ENCODE measurements around the gene DNAH2.

The DNAH2 gene, protein sequence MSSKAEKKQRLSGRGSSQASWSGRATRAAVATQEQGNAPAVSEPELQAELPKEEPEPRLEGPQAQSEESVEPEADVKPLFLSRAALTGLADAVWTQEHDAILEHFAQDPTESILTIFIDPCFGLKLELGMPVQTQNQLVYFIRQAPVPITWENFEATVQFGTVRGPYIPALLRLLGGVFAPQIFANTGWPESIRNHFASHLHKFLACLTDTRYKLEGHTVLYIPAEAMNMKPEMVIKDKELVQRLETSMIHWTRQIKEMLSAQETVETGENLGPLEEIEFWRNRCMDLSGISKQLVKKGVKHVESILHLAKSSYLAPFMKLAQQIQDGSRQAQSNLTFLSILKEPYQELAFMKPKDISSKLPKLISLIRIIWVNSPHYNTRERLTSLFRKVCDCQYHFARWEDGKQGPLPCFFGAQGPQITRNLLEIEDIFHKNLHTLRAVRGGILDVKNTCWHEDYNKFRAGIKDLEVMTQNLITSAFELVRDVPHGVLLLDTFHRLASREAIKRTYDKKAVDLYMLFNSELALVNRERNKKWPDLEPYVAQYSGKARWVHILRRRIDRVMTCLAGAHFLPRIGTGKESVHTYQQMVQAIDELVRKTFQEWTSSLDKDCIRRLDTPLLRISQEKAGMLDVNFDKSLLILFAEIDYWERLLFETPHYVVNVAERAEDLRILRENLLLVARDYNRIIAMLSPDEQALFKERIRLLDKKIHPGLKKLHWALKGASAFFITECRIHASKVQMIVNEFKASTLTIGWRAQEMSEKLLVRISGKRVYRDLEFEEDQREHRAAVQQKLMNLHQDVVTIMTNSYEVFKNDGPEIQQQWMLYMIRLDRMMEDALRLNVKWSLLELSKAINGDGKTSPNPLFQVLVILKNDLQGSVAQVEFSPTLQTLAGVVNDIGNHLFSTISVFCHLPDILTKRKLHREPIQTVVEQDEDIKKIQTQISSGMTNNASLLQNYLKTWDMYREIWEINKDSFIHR (N-terminal part only)

DNA sequence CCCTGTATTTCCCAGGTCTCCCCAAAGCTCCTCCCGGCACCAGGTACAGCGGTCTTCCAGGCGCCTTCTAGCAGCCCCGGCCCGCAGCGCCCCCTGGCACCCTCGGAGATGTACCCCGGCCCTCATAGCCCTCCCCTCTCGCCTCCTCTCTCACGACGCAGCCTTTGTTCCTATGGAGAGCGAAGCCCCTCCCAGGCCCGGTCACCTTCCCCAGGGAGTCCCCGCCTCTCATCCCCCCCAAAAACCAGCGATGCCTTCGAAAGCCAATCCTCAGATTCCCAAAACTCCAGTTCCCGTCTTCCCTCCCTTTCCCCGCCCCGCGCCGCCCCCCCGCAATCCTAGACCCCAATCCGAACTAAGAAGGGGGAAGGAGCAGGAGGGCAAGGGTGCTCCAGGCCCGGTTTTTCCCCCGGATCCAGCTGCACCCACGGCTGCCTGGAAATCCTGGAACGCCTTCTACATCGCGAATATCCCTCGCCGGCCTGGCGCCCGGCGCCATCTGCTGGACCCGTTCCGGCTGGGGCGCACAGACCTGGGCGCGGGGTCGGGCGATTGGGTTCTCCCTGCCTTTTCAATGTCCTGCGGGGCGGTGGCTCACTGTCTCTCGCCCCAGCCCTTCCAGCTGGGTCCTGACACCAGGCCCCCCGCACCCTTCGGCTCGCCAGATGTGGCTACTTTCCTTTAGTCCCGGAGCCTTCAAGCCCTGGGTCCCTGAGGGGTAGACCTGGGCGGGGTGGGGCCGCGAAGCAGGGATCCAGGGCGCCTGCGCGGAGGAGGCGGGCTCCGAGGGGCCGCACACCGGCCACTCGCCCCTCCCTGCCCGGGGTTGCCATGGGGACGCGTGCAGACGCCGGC, at the start of gene DNAH2:
DNAH2 (plus strand) TSS at position 844 of the 855 bp plus-strand sequence. CDS start 1,991 bp downstream, outside the sequence.
- DNase-seq, result peak; percentile 7

DNA sequence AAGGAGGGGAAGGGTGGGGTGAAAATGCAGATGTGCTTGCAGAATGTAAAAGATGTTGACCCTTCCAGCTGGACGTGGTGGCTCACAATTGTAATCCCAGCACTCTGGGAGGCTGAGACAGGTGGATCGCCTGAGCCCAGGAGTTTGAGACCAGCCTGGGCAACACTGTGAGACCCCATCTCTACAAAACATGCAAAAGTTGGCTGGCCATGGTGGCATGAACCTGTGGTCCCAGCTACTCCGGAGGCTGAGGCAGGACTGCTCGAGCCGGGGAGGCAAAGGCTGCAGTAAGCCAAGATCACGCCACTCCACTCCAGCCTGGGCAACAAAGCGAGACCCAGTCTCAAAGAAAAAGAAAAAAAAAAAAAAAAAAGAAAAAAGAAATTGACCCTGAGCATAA, 49.1 kb upstream of the DNAH2 start:
- no peak for DNase-seq

DNA sequence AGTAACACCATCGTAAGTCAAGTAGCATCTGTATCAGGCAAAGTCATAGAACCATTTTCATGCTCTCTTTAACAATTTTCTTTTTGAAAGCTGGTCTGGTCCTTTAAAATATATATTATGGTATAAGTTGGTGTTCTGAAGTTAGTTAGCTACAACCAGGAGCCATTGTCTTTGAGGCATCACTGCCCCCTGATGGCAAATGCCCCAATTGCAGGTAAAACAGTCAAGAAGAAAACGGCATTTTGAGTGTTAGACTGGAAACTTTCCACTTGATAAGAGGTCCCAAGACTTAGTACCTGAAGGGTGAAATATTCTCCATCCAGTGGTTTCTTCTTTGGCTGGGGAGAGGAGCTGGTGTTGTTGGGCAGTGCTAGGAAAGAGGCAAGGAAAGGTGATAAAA, 44.3 kb upstream of the DNAH2 start:
- DNase-seq, result no peak

DNA sequence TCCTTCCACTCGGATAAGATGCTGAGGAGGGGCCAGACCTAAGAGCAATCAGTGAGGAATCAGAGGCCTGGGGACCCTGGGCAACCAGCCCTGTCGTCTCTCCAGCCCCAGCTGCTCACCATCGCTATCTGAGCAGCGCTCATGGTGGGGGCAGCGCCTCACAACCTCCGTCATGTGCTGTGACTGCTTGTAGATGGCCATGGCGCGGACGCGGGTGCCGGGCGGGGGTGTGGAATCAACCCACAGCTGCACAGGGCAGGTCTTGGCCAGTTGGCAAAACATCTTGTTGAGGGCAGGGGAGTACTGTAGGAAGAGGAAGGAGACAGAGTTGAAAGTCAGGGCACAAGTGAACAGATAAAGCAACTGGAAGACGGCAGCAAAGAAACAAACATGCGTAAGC, 42.6 kb upstream of the DNAH2 start:
- no peak for DNase-seq

DNA sequence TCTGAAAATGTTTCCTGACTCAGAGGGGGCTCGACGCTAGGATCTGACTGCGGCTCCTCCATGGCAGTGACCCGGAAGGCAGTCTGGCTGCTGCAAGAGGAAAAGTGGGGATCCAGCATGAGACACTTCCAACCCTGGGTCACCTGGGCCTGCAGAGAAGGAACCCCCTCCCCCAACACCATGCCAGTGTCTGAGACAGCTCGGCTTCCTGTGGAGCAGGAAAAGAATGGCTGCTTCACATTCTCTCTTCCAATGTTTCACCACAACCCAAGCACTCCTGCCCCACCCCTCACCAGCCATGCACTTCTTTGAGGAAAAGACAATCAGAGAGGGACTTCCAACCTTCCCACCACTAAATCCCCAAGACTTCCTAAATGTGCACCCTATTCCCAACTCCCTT, 41.0 kb upstream of the DNAH2 start:
- DNase-seq, result no peak

- no peak for DNase-seq
Measured at GRCh38 chr17:7677388-7678067, 40.0 kb upstream of the DNAH2 start.

GRCh38 chr17:7684851-7685532, 32.6 kb upstream of the DNAH2 start:
- DNase-seq, result no peak

GRCh38 chr17:7685533-7686221, 31.9 kb upstream of the DNAH2 start:
- DNase-seq, result peak; percentile 85

DNA sequence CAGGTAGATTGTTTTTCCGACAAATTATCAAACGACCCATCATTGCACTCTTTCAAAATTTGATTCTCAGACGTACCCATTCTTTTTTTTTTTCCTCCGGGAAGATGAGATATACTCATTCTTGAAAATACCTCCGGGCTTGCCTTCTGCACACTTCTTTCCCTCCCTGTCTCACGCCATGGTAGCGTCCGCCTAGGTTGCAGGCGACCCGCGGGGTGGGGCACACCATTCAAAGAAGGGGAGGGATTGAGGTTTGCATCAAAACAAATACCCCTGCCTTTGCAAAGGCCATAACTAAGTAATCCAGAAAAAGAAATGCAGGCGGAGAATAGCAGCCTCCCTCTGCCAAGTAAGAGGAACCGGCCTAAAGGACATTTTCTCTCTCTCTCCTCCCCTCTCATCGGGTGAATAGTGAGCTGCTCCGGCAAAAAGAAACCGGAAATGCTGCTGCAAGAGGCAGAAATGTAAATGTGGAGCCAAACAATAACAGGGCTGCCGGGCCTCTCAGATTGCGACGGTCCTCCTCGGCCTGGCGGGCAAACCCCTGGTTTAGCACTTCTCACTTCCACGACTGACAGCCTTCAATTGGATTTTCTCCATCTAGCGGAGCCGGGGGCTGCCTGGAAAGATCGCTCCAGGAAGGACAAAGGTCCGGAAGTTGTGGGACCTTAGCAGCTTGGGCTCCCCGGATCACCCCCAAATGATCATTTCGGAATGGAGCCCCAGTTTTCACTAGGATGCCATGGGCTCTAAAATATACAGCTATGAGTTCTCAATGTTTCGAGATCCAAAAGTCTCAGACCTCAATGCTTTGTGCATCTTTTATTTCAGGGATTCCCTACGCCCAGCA, 31.1 kb upstream of the DNAH2 start:
- DNase-seq, result peak; percentile 72

- peak; percentile 82 for DNase-seq
Measured at GRCh38 chr17:7687072-7687907, 30.3 kb upstream of the DNAH2 start, which contains the start of gene TP53. TP53 (minus strand) TSS chr17:7687490; CDS start chr17:7676594, 10,896 bp downstream.

DNA sequence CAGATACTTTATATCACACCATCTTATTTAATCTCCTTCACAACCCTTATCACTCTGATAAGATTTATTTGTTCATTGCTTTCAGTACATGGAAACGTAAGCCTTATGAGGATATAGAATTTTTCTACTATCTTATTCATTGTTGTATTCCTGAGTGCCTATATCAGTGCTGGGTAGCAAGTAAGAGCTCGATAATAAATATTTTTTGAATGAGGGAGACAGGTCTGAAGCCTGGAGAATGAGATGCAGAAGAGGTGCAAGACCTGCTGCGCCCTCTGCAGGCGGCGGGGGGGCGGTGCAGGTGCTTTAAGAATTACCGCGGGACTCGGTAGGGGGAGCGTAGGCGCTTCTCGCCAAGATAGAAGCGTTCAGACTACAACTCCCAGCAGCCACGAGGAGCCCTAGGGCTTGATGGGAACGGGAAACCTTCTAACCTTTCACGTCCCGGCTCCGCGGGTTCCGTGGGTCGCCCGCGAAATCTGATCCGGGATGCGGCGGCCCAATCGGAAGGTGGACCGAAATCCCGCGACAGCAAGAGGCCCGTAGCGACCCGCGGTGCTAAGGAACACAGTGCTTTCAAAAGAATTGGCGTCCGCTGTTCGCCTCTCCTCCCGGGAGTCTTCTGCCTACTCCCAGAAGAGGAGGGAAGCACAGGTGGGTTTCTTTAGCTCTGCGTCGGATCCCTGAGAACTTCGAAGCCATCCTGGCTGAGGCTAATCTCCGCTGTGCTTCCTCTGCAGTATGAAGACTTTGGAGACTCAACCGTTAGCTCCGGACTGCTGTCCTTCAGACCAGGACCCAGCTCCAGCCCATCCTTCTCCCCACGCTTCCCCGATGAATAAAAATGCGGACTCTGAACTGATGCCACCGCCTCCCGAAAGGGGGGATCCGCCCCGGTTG, 29.4 kb upstream of the DNAH2 start, which contains the start of gene WRAP53:
WRAP53 (plus strand) TSS at position 570 of the 900 bp plus-strand sequence; CDS start at position 742, 172 bp downstream.
- peak; percentile 94 for DNase-seq

DNA sequence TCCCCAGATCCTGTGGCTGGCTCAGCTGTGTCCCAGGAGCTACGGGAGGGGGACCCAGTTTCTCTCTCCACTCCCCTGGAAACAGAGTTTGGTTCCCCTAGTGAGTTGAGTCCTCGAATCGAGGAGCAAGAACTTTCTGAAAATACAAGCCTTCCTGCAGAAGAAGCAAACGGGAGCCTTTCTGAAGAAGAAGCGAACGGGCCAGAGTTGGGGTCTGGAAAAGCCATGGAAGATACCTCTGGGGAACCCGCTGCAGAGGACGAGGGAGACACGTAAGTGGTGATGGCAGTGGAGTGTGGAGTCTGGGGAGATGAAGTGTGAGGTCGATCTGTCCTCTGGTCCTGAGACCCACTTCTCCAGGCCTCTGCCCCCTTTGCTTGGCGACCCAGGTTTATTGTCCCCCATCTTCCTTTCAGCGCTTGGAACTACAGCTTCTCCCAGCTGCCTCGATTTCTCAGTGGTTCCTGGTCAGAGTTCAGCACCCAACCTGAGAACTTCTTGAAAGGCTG, 28.7 kb upstream of the DNAH2 start:
- DNase-seq, result no peak

DNA sequence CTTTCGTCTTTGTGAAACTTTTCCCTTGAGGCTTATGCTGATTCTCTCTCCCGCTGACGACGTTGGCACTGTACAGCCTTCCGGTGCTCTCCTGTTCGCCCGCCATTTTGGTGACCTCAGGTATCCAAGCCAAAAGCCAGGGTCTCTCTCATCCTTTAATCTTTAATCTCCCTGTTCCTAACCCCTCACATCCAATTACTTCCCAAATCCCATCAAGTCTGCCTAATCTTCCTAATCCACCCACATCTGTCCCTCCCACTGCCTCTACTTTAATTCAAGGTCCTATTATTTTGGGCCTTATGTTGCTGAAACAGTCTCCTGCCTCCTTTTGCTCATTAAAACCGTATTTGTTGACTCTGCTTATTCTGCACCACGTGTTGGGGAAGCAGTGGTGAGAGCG, 22.0 kb upstream of the DNAH2 start:
- no peak for DNase-seq

DNA sequence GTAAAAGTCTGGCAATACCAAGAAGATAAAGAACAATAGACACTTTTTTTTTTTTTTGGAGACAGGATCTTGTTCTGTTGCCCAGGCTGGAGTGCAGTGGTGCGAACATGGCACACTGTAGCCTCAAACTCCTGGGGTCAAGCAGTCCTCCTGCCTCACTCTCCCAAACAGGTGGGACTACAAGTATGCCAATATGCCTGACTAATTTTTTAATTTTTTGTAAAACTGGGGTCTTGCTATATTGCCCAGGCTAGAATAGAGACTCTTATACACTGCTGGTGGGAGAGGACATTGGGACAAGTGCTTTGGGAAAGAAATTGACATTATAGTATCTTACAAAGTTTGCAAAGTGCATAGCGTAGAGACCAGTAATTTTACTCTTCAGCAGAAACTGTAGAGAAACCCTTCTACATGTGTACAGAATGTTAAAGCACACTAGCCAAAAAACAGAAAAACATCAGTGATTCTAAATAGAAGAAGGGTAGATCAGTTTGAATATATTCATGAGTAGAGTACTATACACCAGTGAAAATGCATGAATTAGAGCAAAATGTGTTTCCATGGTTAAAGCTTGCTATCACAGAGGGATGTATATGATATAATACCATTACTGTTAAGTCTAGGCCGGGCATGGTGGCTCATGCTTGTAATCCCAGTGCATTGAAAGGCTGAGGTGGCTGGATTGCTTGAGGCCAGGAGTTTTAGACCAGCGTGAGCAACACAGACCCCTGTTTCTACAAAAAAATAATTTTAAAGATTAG, 19.5 kb upstream of the DNAH2 start:
- DNase-seq, result no peak

- no peak for DNase-seq
Measured at GRCh38 chr17:7700510-7700909, 17.0 kb upstream of the DNAH2 start.

GRCh38 chr17:7701681-7702080, 15.9 kb upstream of the DNAH2 start:
- no peak for DNase-seq

DNA sequence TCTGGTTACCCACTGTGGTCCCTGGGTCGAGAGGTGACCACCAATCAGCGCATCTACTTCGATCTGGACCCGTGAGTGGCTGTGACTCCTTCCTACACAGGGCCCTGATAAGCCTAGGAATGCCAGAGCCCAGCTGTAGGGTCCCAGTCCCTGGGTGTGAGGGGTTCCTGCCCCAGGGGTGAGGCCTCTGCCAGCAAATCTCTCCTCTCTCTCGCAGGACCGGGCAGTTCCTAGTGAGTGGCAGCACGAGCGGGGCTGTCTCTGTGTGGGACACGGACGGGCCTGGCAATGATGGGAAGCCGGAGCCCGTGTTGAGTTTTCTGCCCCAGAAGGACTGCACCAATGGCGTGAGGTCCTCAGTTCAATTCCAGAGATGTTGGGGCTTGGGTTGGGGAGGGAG, 14.8 kb upstream of the DNAH2 start:
- no peak for DNase-seq

All from activated effector memory CD4-positive, alpha-beta T cell treated with Interleukin-2 at 50 U/mL for 16 hours (primary cell).